Thyroid gland (tissue), 4 donors: ENCODE results near the gene PPP1R11.

ENCODE experiments used
- CTCF ChIP-seq, 6 experiments: fragments of 200-600 bp in 3 of 6; fragments of 450-650 bp in 3 of 6; sonication (generic) in 3 of 6; IDR thresholded peaks; one replicate each; pipeline ENCODE4 v1.5.1; 2016 to 2019; ENCODE audit warnings: antibody characterized with exemption in 6 of 6, mild to moderate bottlenecking in 2 of 6, inconsistent platforms in 1 of 6, moderate library complexity in 1 of 6
- POLR2A ChIP-seq, 2 donors: fragments of 450-650 bp; IDR thresholded peaks; one replicate each; pipeline ENCODE4 v1.6.1; 2017; ENCODE audit warnings: antibody characterized with exemption in 2 of 2, mild to moderate bottlenecking in 2 of 2, moderate library complexity in 1 of 2

- TF ChIP-seq CTCF (IDR thresholded peaks at IDR 0.05) (no peak), POLR2A (IDR thresholded peaks at IDR 0.05) (no peak)
Measured at GRCh38 chr6:30097902-30098768, 31.1 kb downstream of the PPP1R11 start.
